ENCODE measurements around the gene GDF15. TPM values are rescaled to one million over a fixed set of nuclear protein-coding genes. Genes with fewer than 3 reads are reported as not detected.
"Not testable (repeated sequence)": the region's sequence is repeated elsewhere in the genome, so short reads cannot be mapped to it uniquely, and the experiment has no call there.

Gene GDF15
- total and polyA plus RNA-seq, 12 donors, result 0.44 to 2.5 (median 0.70) TPM

GRCh38 chr19:18344582-18344950, 41.4 kb upstream of the GDF15 start:
- 74 to 82% methylated on average over 13 of the region's 13 CpGs for WGBS, 2 donors

GRCh38 chr19:18345296-18345695, 40.7 kb upstream of the GDF15 start:
- ATAC-seq (no peak), DNase-seq (no peak)
- intact Hi-C loops (cut with DNase I), result loop anchor here in 5 of 10 donors (5.0 kb wide), 2 partner anchors 62 to 67 kb away; no protein-coding TSS in a partner anchor
- H3K27ac ChIP-seq, result no peak overlapping the region
- H3K4me1 ChIP-seq, result peaks cover 3 to 15% (median 11%) of the 10 kb centered on the region in 9 donors
- WGBS, 2 donors, result 96 to 97% methylated on average over 6 of the region's 6 CpGs
- no peak for TF ChIP-seq CTCF (IDR thresholded peaks at IDR 0.05)
- peaks cover 0 to 57% (median 0%) of the 10 kb centered on the region in 9 donors for H3K36me3 ChIP-seq
- no peaks in the 10 kb centered on the region for H3K27me3 ChIP-seq
- no peak overlapping the region for H3K4me3 ChIP-seq
- no peaks in the 10 kb centered on the region for H3K9me3 ChIP-seq

More at GRCh38 chr19:18344582-18344950, 41.4 kb upstream of the GDF15 start:
- Histone ChIP-seq H3K4me1 (peaks cover 10 to 22% (median 18%) of the 10 kb centered on the region in 9 donors), H3K9me3 (no peaks in the 10 kb centered on the region), H3K4me3 (no peak overlapping the region), H3K36me3 (peaks cover 0 to 54% (median 0%) of the 10 kb centered on the region in 9 donors), H3K27ac (no peak overlapping the region), H3K27me3 (no peaks in the 10 kb centered on the region)
- no peak for TF ChIP-seq CTCF (IDR thresholded peaks at IDR 0.05)
- no peak for DNase-seq
- ATAC-seq, result no peak
- intact Hi-C loops (cut with DNase I), result loop anchor here in 2 of 10 donors (5.0 kb wide), 2 partner anchors 43 to 67 kb away; partner anchors contain the start of gene GDF15 (in 1 of the 2)

GRCh38 chr19:18346091-18346490, 39.9 kb upstream of the GDF15 start:
- no peaks in the 10 kb centered on the region for H3K9me3 ChIP-seq
- H3K27me3 ChIP-seq, result no peaks in the 10 kb centered on the region
- intact Hi-C loops (cut with DNase I), result loop anchor here in 5 of 10 donors (5.0 kb wide), 2 partner anchors 61 to 66 kb away; no protein-coding TSS in a partner anchor
- H3K36me3 ChIP-seq, result peaks cover 0 to 64% (median 2%) of the 10 kb centered on the region in 9 donors
- WGBS, 2 donors, result 72 to 74% methylated on average over 8 of the region's 8 CpGs
- H3K27ac ChIP-seq, result no peak overlapping the region
- H3K4me3 ChIP-seq, result no peak overlapping the region
- DNase-seq (no peak), ATAC-seq (no peak)
- H3K4me1 ChIP-seq, result peaks cover 3 to 13% (median 8%) of the 10 kb centered on the region in 9 donors
- TF ChIP-seq CTCF (IDR thresholded peaks at IDR 0.05), result no peak

GRCh38 chr19:18348171-18348570, 37.8 kb upstream of the GDF15 start:
- no peaks in the 10 kb centered on the region for H3K27me3 ChIP-seq
- H3K9me3 ChIP-seq, result no peaks in the 10 kb centered on the region
- TF ChIP-seq CTCF (IDR thresholded peaks at IDR 0.05), result no peak
- no peak overlapping the region for H3K27ac ChIP-seq
- DNase-seq (no peak), ATAC-seq (no peak)
- H3K4me1 ChIP-seq, result no peaks in the 10 kb centered on the region
- intact Hi-C loops (cut with DNase I), result loop anchor here in 7 of 10 donors (2.0 to 5.0 kb wide), 3 partner anchors 59 to 64 kb away; no protein-coding TSS in a partner anchor
- WGBS, 2 donors, result 91 to 93% methylated on average over 17 of the region's 17 CpGs
- peaks cover 0 to 68% (median 2%) of the 10 kb centered on the region in 9 donors for H3K36me3 ChIP-seq
- no peak overlapping the region for H3K4me3 ChIP-seq

- 90 to 93% methylated on average over 6 of the region's 6 CpGs for WGBS, 2 donors
- H3K4me3 ChIP-seq, H3K27ac ChIP-seq, H3K4me1 ChIP-seq, H3K27me3 ChIP-seq, H3K9me3 ChIP-seq, DNase-seq, ATAC-seq: not testable (repeated sequence)
- H3K36me3 ChIP-seq, result peaks cover 0 to 62% (median 2%) of the 10 kb centered on the region in 9 donors
- intact Hi-C loops (cut with DNase I), result loop anchor here (1.0 to 5.0 kb wide), 4 partner anchors 58 to 63 kb away; no protein-coding TSS in a partner anchor
These were observed 37.1 kb upstream of the GDF15 start for GRCh38 chr19:18348818-18349339.

Data from heart right ventricle (tissue), 16 donors.